CD4-positive, alpha-beta T cell treated with Interleukin-17A for 1 hour (primary cell): ENCODE results near the gene IPO4.

Experiments
- DNase-seq: peaks from one replicate; pipeline ENCODE4 v3.0.0-alpha.2; 2020

The IPO4 gene

GRCh38 chr14:24130717-24131548 lies 57.7 kb downstream of the IPO4 start:
- DNase-seq = no peak

- no peak for DNase-seq
Measured at GRCh38 chr14:24130380-24130716, 58.3 kb downstream of the IPO4 start, which contains the start of gene FITM1. TSS of gene FITM1 (plus strand) at chr14:24130659. CDS start at chr14:24131564, 905 bp downstream.
